Coronary artery (tissue), 2 donors: ENCODE results near the gene APOD.
A peak's percentile ranks its signal among the peaks of the same experiment; 100 is the strongest.
"Not testable (repeated sequence)": the region's sequence is repeated elsewhere in the genome, so short reads cannot be mapped to it uniquely, and the experiment has no call there.

Experiments
- DNase-seq: peaks from one replicate; pipeline ENCODE4 v3.0.0-alpha.2; 2017; ENCODE audit warnings: low spot score
- H3K27ac ChIP-seq, 2 donors: fragments of 200-600 bp; sonication (generic); one replicate each; pipeline ENCODE4 v1.5.1; 2016 to 2019
- H3K4me3 ChIP-seq: fragments of 200-600 bp; sonication (generic); 2 replicates; pipeline ENCODE4 v1.5.1; 2016; ENCODE audit warnings: mild to moderate bottlenecking, moderate library complexity
- TF ChIP-seq, protein P1 (sequence below): fragments of 200-600 bp; sonication (generic); IDR thresholded peaks from one replicate; pipeline ENCODE4 v1.5.1; 2019; ENCODE audit warnings: antibody characterized with exemption

The APOD gene

DNA sequence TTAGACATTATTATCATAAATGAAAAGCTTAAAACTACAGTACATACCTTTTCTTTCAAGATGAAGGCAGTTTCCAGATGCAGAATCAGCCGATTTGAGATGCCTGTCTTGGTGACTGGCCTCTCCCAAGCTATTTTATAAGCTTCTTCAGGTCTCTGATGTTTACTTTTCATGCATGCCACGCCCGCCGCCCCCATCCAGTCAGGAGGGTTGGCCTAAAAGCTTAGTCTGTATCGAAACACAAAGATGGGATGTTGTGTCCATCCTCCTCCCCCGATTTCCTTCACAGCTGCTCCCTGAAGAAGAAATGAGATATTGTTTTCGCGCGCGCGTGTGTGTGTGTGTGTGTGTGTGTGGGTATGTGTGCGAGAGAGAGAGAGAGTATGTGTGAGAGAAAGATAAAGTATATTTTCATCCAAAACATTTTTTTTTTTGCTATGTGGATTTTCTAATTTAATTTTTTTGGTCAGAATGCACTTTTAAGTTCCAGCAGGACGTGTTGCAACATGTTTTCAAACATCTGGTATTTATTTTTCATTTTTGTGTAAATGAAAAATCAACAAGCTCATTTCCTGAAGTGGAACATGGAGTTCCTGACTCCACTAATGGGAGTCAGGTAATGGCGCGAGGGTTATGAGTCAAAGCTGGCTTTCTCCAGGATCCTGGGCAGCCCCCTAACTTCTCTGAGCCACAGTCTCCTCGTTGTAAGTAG lies at the start of gene APOD:
Gene APOD, minus strand, starts transcription at position 110 of the 712 bp plus-strand sequence. CDS start 4,479 bp downstream, outside the sequence.
- TF ChIP-seq, protein P1, sequence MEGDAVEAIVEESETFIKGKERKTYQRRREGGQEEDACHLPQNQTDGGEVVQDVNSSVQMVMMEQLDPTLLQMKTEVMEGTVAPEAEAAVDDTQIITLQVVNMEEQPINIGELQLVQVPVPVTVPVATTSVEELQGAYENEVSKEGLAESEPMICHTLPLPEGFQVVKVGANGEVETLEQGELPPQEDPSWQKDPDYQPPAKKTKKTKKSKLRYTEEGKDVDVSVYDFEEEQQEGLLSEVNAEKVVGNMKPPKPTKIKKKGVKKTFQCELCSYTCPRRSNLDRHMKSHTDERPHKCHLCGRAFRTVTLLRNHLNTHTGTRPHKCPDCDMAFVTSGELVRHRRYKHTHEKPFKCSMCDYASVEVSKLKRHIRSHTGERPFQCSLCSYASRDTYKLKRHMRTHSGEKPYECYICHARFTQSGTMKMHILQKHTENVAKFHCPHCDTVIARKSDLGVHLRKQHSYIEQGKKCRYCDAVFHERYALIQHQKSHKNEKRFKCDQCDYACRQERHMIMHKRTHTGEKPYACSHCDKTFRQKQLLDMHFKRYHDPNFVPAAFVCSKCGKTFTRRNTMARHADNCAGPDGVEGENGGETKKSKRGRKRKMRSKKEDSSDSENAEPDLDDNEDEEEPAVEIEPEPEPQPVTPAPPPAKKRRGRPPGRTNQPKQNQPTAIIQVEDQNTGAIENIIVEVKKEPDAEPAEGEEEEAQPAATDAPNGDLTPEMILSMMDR = no peak
- H3K4me3 ChIP-seq = peak within 1 kb of the TSS; percentile 41
- no peak for DNase-seq
- H3K27ac ChIP-seq = peak within 1 kb of the TSS in 1 of 2 donors; percentile 65

DNA sequence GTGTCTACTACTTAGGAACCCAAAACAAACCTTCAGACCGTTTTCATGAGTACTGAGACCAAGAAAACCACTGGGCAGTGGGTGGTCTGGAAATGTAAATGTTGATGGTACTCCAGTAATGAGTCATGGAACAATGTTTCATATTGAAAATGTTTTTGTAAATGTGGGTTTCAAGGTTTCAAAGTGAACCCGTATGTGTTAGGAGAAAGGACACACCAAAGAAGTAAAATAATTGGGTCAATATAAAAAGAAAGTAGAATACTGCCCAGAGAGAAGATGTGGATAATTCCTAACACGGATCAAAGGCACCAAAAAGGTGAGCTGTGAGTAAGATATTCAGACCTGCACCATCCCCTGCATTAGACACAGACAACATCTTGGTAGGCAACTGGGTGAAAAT lies 49.6 kb upstream of the APOD start:
- H3K27ac ChIP-seq, H3K4me3 ChIP-seq, DNase-seq: not testable (repeated sequence)

DNA sequence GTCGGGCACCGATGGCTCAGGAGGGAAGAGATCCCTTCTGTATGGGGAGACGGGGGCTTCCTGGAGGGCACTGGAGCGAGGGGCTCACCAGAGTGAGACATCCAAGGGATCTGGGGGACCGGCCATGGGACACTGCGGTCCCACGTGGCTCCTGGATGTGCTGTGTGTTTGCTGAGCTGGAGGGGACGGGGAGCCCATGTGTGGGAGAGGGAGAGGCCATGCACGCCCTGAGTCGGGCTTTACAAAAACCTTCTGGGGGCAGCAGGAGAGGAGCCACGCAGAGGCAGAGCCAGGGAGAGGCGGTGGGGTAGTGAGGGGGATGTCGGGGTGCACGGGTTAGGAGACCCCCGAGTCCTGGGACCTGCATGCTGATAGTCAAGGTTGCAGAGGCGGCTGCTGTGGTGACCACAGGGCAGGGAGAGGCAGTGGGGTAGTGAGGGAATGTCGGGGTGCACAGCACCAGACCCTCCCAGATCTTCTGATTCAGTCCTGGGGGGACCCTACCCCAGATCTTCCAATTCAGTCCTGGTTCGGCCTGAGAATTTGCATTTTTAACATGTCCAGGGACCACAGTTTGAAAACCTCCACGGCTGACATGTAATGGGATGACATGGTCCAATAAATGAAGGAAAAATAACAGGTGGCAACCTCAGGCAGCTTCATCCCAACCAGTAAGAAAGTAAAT lies 48.9 kb upstream of the APOD start:
- not testable (repeated sequence) for H3K27ac ChIP-seq, H3K4me3 ChIP-seq
- DNase-seq = peak; percentile 24

DNA sequence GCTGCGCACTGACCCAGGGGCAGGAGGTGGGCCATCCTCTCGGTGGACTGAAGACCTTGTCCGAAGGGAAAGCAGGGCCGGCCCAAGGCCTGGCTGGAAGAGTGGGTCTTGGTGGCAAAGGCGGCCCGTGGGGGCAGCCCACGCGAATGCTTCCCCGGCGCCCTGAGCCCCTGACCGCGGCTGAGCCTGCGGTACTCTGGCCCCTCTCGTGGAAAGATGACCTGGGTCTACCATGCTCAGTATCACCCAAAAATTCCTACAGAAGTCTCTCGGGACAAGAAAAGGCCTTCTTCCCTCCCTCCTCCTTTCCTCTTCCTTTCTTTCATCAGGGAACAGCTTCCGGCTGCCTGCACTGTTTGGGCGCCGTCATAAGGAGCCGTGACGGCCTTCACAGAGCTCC lies 48.3 kb upstream of the APOD start:
- H3K4me3 ChIP-seq, H3K27ac ChIP-seq: not testable (repeated sequence)
- DNase-seq = peak; percentile 17

DNA sequence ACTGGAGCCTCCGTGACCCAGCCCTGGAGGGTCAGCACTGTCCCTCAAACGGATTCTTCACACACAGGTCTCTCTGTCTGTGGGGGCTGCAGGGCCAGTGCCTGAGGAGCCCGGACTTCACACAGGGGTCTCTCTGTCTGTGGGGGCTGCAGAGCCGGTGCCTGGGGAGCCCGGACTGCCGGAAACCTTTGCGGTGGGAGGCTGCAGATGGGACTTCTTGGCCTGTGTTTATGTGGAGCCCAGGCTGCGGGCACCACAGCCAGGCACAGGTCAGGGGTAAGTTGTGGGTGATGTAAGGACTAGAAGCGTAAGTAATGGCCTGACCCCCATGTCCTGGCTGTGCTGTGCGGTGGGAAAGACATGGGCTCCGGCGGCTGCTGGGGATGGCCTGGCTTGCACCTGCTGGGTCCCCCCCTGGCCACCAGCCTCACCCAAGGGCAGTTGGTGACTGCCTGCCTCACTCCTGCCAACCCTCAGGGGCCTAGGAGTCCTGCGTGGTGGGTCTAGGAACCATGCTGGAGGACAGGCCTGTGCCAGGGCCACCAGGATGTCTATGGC lies 47.3 kb upstream of the APOD start:
- not testable (repeated sequence) for H3K27ac ChIP-seq, H3K4me3 ChIP-seq
- peak; percentile 43 for DNase-seq

DNA sequence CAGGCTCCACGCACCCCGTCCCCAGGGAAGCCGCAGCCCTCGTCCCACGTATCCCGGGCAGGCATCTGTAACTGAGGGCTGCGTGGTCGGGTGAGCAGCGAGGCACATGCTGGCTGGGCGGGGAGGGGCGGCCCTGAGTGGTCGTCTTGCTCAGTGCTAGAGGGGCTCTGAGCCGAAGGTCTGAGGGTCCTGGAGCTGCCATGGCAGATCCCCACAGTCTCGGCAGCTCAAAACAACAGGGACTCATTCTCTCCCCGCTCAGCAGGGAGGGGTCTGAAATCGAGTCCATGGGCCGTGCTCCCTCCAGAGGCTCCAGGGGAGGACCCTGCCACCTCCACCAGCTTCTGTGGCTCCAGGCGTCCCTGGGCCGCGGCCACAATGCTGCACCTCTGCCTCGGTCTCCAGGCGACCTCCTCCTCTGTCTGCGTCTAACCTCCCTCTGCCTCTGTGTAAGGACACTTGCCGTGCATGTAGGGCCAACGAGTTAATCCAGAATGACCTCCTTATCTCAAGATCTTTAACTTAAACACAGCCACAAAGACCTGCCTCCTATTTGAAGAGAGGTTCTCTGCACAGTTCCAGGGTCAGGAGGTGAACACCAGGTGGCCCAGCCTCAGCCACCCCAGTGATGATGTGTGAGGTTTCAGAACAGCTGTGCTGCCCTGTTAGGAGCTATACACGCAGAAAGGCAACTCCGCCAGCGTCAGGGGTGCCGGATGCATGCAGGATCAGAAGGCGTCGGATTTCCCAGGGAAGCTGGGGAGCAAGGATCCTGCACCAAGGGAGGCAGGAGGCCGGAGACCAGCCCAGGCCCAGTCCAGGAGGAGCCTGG lies 46.6 kb upstream of the APOD start:
- not testable (repeated sequence) for H3K4me3 ChIP-seq, H3K27ac ChIP-seq
- DNase-seq = peak; percentile 31

DNA sequence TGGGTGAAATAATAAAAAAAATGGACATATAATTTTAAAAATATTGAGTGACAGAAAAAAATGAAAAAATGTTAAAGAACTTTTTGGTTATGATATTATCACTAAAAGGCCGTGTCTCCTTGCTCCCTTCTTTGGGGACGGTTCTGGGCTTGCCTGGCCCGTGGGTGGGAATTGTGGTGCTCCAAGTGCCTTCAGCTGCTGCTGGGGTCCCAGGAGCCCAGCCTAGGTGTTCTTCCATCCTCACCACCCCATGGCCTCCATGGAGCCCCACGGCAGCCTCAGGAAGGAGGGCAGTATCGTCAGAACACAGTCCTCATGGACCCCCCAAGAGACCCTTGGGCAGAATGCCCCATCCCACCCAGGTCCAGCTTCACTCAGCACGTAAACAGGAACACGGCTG lies 45.9 kb upstream of the APOD start:
- H3K4me3 ChIP-seq, DNase-seq, H3K27ac ChIP-seq: not testable (repeated sequence)

DNA sequence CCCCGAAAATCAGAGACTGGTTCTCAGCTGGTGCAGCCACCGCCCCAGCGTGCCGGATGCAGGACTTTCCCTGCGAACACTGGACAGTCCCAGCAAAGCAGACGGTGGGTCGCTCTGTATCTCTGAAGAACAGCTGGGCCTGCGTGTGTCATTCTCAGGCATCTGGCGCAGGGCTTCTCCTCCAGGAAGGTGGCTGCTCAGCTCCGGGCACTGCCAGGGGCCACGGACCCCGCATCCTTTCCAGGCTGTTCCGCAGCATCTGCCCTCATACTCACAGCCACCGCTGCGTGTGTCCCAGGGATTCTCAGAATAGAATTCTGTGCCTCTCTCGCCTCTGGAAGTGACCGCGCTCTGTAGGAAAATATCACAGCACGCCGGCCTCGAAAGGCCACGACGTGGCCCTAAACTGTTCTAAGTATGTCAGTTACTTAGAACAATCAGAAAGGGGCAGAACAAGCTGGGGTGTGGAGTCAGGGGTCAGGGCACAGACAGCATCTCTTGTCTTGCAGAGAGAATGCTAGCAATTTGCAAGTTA lies 44.7 kb upstream of the APOD start:
- not testable (repeated sequence) for H3K4me3 ChIP-seq, H3K27ac ChIP-seq
- DNase-seq = peak; percentile 24

DNA sequence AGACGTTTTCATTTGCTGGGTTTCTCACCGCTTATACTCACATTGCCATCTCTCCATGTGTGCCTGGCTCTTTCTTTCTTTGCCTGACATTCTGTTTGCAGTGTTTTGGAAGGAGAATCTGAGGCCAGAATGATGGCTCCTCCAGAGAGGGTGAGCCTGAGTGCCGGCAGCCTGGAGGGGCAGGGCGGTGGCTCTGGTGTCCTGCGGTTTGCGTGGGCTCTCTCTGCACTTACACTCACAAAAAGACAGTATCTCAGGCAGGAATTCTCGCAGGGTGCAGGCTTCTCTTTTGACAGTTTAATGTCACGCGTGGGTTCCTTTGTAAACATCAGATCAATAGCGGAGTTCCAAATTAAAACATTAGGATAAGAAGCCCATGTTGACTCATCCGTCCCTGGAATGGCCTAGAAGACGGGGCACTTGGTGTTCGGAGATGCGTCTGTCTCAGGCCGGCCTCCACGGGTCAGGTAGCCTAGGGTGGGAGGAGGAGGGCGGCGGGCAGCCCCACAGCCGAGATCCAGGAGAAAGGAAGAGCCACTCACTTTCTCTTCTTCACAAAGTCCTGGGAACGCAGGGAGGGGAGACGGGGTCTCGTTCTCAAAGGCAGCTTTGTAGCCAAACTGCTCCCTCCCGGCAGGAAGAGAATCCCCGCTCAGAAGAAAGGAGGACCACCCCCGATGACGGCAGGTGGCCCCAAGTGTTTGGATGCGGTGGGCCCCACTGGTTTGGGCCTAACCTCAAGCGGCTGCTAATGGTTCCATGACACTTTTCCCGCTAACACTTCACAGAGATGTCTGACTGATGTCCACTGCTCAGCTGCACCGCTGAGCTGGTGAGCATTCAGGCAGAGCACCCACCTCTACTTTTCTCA lies 44.0 kb upstream of the APOD start:
- peak; percentile 65 for DNase-seq
- H3K4me3 ChIP-seq, H3K27ac ChIP-seq: not testable (repeated sequence)

DNA sequence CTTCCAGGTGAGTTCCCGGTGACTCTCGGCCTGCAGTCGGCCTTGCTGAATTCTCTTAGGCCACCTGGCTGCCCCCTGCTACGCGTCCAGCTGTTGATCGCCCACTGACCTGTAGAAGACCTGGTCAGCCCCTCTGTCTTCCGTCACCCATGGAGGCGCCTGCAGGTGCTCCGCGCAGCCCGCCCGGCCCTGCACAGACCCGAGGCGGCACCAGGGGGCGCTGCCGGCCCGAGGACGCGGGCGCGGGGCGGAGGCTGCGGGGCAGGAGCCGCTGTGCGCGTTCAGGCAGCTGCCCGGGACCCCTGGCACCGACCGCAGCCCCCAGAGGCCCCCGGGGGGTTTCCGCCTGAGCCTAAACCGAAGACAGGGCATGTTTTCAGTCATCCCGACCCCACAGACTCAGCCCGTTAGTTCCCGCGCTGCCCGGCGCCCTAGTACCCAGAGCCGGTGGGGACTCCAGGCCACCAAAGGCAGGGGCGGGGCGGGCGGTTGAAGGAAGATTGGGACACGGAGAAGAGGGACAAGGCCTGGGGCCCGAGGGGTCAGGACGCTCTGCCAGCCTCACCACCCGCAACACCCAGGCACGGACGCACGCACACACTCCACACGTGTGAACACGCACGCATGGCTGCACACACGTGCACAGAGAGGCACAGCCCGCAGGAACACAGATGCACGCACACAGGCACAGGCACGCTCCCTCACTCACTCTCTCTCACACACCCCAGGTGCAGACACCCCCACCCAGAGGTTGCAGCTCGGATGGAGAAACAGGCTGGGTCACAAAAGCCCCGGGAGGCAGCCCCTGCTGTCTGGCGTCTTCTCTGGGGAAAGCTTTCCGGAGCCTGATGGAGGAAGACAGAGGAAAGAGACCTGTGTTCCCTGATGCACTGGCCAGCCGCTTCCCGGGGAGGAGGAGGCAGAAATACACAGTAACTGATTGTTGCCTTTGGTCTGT lies 41.1 kb upstream of the APOD start:
- not testable (repeated sequence) for DNase-seq
- H3K4me3 ChIP-seq = peak overlapping the region; percentile 49

DNA sequence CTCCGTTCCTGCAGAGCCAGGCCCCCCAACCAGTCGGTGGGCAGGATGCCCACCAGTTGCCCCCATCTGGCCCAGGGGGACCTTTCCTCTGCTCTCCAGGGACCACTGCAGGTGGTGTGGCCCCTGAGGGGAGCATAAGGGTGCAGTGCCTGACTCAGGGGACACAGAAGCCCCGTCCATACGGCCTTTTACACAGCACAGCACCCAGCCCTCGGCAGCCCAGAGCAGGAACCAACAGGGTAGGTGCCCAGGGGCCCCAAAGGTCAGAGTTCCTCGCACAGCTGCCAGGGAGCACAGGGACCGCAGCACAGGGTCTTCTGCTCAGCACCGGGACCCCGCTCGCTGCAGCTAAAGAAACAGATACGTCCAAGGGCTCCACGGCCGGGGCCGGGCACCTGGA lies 40.4 kb upstream of the APOD start:
- not testable (repeated sequence) for H3K4me3 ChIP-seq, DNase-seq, H3K27ac ChIP-seq

More for the DNA sequence above, 41.1 kb upstream of the APOD start:
- H3K27ac ChIP-seq = not testable (repeated sequence)

DNA sequence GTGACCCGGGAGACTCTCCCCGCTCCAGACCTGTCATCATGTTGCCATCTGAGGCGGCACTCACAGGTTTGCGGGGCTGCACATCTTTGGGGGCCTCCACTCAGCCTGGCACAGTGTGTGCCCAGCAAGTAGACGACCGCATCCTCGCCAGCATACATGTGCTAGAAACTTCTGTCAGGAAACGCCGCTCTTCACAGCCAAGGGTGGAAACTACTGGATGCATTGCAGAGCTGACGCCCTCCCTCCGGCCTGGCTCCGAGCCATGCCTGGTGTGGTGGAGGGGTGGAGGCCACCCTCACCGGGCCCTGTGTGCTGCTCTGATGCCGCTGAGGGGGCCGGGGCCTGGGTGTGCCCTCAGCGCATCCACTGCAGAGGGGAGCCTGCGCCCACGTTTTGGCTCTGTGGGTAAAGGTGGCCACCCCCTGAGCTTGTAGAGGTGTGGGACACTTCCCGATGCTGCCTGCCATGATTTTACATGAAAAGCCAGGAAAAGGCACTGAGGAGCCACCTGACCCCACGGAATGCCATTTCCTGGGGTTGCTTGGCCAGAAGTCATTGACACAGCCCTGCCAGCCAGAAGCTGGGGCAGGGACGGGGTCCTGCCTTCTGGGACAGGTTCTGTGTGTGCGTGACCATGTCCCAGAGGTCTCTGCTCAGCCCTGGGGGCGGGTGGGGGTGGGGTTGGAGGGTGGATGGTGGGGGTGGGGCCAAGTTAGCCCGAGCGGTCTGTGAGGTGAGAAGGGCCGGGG lies 39.7 kb upstream of the APOD start:
- peak; percentile 49 for DNase-seq
- H3K27ac ChIP-seq, H3K4me3 ChIP-seq: not testable (repeated sequence)

DNA sequence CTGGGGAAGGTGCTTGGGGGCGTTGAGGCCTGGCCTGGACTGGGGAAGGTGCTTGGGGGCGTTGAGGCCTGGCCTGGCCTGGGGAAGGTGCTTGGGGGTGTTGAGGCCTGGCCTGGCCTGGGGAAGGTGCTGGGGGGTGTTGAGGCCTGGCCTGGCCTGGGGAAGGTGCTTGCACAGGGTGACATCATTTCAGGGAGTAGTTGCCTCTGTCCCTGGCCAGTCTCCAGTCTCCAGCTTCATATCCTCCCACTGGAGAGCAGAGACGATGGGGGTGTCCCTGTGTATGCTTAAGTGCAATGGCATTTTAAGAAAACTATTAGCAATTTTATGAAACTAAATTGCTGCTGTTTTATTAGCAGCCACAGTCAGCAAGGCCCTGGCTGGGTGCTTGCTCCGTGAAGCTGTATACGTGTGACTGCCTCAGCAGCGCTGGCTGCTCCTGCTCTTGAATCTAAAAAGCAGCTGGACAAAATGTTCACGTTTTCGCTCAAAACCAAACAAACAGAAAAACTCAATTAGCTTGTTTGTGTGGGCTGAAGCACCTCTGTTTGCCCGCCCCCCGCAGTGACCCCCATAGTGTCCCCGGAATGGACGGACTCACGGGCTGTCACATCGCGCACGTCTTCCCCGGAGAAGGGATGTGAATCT lies 38.9 kb upstream of the APOD start:
- not testable (repeated sequence) for H3K4me3 ChIP-seq, H3K27ac ChIP-seq, DNase-seq

DNA sequence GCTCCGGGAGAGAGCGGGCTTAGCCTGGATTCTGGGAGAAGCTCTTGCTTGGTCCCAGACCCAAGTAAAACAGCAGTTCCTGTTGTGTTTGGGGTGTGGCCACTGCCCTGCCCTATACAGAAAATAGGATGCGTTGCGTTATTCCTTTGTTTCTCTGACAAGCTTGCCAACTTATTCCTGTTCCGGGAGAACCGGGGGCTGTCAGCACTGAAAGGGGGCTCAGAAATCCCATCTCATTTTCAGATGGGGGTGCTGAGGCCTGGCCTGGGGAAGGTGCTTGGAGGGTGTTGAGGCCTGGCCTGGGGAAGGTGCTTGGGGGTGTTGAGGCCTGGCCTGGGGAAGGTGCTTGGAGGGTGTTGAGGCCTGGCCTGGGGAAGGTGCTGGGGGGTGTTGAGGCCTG lies 38.3 kb upstream of the APOD start:
- not testable (repeated sequence) for H3K4me3 ChIP-seq, H3K27ac ChIP-seq
- DNase-seq = peak; percentile 16
